Measurements from ENCODE around the gene TTLL11.

DNA sequence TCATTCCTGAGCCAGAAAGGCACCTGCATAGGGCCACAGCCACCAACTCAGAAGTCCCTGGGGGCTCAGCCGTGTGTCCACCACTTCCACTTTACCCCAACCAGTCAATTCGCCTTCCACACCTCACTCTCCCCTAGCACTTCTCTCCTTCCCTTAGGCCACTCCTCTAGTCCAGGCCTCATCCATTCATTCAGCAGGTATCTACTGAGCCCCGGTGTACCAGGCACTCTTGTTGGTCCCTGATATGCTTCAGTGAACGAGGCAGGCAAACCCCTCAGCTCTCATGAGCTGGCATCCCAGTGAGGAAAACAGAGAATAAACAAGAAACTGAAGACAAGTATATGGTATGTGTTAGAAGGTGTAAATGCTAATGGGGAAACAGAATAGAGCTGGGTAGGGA is 37.7 kb upstream of the TTLL11 start:
- TF ChIP-seq, protein P1, sequence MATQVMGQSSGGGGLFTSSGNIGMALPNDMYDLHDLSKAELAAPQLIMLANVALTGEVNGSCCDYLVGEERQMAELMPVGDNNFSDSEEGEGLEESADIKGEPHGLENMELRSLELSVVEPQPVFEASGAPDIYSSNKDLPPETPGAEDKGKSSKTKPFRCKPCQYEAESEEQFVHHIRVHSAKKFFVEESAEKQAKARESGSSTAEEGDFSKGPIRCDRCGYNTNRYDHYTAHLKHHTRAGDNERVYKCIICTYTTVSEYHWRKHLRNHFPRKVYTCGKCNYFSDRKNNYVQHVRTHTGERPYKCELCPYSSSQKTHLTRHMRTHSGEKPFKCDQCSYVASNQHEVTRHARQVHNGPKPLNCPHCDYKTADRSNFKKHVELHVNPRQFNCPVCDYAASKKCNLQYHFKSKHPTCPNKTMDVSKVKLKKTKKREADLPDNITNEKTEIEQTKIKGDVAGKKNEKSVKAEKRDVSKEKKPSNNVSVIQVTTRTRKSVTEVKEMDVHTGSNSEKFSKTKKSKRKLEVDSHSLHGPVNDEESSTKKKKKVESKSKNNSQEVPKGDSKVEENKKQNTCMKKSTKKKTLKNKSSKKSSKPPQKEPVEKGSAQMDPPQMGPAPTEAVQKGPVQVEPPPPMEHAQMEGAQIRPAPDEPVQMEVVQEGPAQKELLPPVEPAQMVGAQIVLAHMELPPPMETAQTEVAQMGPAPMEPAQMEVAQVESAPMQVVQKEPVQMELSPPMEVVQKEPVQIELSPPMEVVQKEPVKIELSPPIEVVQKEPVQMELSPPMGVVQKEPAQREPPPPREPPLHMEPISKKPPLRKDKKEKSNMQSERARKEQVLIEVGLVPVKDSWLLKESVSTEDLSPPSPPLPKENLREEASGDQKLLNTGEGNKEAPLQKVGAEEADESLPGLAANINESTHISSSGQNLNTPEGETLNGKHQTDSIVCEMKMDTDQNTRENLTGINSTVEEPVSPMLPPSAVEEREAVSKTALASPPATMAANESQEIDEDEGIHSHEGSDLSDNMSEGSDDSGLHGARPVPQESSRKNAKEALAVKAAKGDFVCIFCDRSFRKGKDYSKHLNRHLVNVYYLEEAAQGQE (IDR thresholded peaks at IDR 0.05): no peak
- TF ChIP-seq, protein P2, sequence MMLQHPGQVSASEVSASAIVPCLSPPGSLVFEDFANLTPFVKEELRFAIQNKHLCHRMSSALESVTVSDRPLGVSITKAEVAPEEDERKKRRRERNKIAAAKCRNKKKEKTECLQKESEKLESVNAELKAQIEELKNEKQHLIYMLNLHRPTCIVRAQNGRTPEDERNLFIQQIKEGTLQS (IDR thresholded peaks at IDR 0.05): no peak
- no peak for TF ChIP-seq RAD21 (IDR thresholded peaks at IDR 0.05)
- TF ChIP-seq, protein P3, sequence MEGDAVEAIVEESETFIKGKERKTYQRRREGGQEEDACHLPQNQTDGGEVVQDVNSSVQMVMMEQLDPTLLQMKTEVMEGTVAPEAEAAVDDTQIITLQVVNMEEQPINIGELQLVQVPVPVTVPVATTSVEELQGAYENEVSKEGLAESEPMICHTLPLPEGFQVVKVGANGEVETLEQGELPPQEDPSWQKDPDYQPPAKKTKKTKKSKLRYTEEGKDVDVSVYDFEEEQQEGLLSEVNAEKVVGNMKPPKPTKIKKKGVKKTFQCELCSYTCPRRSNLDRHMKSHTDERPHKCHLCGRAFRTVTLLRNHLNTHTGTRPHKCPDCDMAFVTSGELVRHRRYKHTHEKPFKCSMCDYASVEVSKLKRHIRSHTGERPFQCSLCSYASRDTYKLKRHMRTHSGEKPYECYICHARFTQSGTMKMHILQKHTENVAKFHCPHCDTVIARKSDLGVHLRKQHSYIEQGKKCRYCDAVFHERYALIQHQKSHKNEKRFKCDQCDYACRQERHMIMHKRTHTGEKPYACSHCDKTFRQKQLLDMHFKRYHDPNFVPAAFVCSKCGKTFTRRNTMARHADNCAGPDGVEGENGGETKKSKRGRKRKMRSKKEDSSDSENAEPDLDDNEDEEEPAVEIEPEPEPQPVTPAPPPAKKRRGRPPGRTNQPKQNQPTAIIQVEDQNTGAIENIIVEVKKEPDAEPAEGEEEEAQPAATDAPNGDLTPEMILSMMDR (IDR thresholded peaks at IDR 0.05; ENCODE audit: low read depth, low read length, missing input control): no peak
- no peak for TF ChIP-seq EGR1 (IDR thresholded peaks at IDR 0.05; ENCODE audit: low read depth in 2 of 2)
- no peak for TF ChIP-seq MAX (IDR thresholded peaks at IDR 0.05)
- TF ChIP-seq GABPA (IDR thresholded peaks at IDR 0.05 in 1 of 2, conservative IDR thresholded peaks at IDR 0.05 in 1 of 2): no peak
- no peak for TF ChIP-seq NR2F2 (IDR thresholded peaks at IDR 0.05)
- TF ChIP-seq YY1 (IDR thresholded peaks at IDR 0.05): no peak
- TF ChIP-seq SP1 (IDR thresholded peaks at IDR 0.05): no peak
- TF ChIP-seq JUND (IDR thresholded peaks at IDR 0.05): no peak
- TF ChIP-seq, protein P4, sequence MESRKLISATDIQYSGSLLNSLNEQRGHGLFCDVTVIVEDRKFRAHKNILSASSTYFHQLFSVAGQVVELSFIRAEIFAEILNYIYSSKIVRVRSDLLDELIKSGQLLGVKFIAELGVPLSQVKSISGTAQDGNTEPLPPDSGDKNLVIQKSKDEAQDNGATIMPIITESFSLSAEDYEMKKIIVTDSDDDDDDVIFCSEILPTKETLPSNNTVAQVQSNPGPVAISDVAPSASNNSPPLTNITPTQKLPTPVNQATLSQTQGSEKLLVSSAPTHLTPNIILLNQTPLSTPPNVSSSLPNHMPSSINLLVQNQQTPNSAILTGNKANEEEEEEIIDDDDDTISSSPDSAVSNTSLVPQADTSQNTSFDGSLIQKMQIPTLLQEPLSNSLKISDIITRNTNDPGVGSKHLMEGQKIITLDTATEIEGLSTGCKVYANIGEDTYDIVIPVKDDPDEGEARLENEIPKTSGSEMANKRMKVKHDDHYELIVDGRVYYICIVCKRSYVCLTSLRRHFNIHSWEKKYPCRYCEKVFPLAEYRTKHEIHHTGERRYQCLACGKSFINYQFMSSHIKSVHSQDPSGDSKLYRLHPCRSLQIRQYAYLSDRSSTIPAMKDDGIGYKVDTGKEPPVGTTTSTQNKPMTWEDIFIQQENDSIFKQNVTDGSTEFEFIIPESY (IDR thresholded peaks at IDR 0.05): no peak
- no peak for TF ChIP-seq HNF4G (IDR thresholded peaks at IDR 0.05)
